ENCODE data around the gene PSMD14.

- TF ChIP-seq RAD21 (conservative IDR thresholded peaks at IDR 0.05) = no peak
- TF ChIP-seq CTCF (IDR thresholded peaks at IDR 0.05; ENCODE audit: poor library complexity, severe bottlenecking) = no peak
- no peak for TF ChIP-seq REST (IDR thresholded peaks at IDR 0.05; ENCODE audit: borderline replicate concordance)
- TF ChIP-seq EZH2 (IDR thresholded peaks at IDR 0.05; ENCODE audit: borderline replicate concordance, insufficient read depth, low read length, poor library complexity, severe bottlenecking) = no peak
Measured at GRCh38 chr2:161265874-161266273, 42.4 kb upstream of the PSMD14 start.

Data from neural cell (in vitro differentiated cells).